CD4-positive, CD25-positive, alpha-beta regulatory T cell (primary cell): ENCODE measurements around the gene OSCP1. TPM values are rescaled to one million over a fixed set of nuclear protein-coding genes. Genes with fewer than 3 reads are reported as not detected.

Experiments
- ATAC-seq, 2 donors: fragments of 150-1000 bp; cut with Tn5 transposase; one replicate each; pipeline ENCODE4 v1.10.0; 2021; ENCODE audit warnings: low read depth in 2 of 2, moderate number of reproducible peaks in 2 of 2, moderate library complexity in 1 of 2
- DNase-seq, 3 donors: peaks; one replicate each; pipeline versions ENCODE4 v3.0.0 to v3.0.0-alpha.2; 2012 to 2022; ENCODE audit warnings: mixed read lengths in 1 of 3
- H3K27ac ChIP-seq: one replicate; pipeline ENCODE4 v1.7.0; 2013; ENCODE audit warnings: mild to moderate bottlenecking, low read length; ENCODE audit not compliant: insufficient read depth, poor library complexity, severe bottlenecking
- H3K27me3 ChIP-seq: one replicate; pipeline ENCODE4 v1.7.0; 2013; ENCODE audit warnings: low read length; ENCODE audit not compliant: control insufficient read depth, insufficient read depth
- H3K36me3 ChIP-seq: one replicate; pipeline ENCODE4 v1.7.0; 2013; ENCODE audit warnings: mild to moderate bottlenecking, low read length, moderate library complexity; ENCODE audit not compliant: control insufficient read depth, insufficient read depth
- H3K4me1 ChIP-seq: 2 replicates; pipeline ENCODE4 v1.7.0; 2013; ENCODE audit warnings: mild to moderate bottlenecking, low read length; ENCODE audit not compliant: insufficient read depth, control insufficient read depth, poor library complexity, severe bottlenecking
- H3K4me3 ChIP-seq: one replicate; pipeline ENCODE4 v1.7.0; 2013; ENCODE audit warnings: low read depth, mild to moderate bottlenecking, low read length, moderate library complexity
- H3K9me3 ChIP-seq, 2 experiments: 1 replicate in 1 of 2; 2 replicates in 1 of 2; pipeline ENCODE4 v1.7.0; 2013; ENCODE audit warnings: low read length in 2 of 2, mild to moderate bottlenecking in 1 of 2, moderate library complexity in 1 of 2; ENCODE audit not compliant: control insufficient read depth in 2 of 2
- H3K27ac Mint-ChIP-seq, 3 donors: one replicate each; pipeline ENCODE4 v1.8.0; 2020 to 2022; ENCODE audit warnings: mild to moderate bottlenecking in 3 of 3, mixed read lengths in 3 of 3, moderate library complexity in 2 of 3
- H3K27me3 Mint-ChIP-seq: one replicate; pipeline ENCODE4 v1.8.0; 2022; ENCODE audit warnings: mild to moderate bottlenecking, mixed read lengths
- H3K36me3 Mint-ChIP-seq: one replicate; pipeline ENCODE4 v1.8.0; 2020; ENCODE audit warnings: mixed read lengths
- H3K4me1 Mint-ChIP-seq, 4 donors: one replicate each; pipeline ENCODE4 v1.8.0; 2020 to 2022; ENCODE audit warnings: mixed read lengths in 4 of 4, mild to moderate bottlenecking in 1 of 4
- H3K4me3 Mint-ChIP-seq, 4 donors: one replicate each; pipeline ENCODE4 v1.8.0; 2020 to 2022; ENCODE audit warnings: mild to moderate bottlenecking in 4 of 4, mixed read lengths in 4 of 4, moderate library complexity in 3 of 4
- H3K9me3 Mint-ChIP-seq, 7 donors: one replicate each; pipeline ENCODE4 v1.8.0; 2020 to 2022; ENCODE audit warnings: mixed read lengths in 7 of 7, mild to moderate bottlenecking in 3 of 7, moderate library complexity in 2 of 7
- polyA plus RNA-seq, 4 donors: library from polyadenylated mRNA; unstranded; fragments of 300-500 nt; fragmentation: Illumina TruSeq; gene quantifications; one replicate each; pipeline ENCODE4 v1.2.3, GENCODE V29; 2021
- total RNA-seq: library from RNA; stranded (reverse); gene quantifications from one replicate; pipeline ENCODE4 v1.2.3, GENCODE V29; 2022

Gene OSCP1
- total and polyA plus RNA-seq, 5 donors from 2014 or later: 0.35 to 1.8 (median 0.73) TPM; not detected in 1

DNA sequence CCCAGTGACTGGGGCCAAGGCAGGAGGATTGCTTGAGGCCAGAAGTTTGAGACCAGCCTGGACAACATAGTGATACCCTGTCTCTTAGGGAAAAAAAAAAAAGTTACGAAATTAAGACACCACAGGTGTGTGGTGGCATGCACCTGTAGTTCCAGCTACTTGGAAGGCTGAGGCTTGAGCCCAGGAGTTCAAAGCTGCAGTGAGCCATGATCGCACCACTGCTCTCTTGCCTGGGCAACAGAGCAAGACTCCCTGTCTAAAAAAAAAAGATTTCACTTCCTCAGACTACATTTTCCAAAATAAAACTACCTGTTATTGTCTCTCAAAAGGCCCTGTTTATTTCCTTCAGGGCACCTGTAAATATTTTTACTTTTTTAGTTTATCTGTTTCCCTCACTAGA is 59.8 kb downstream of the OSCP1 start:
- peak overlapping the region in 1 of 3 donors; percentile 84 for H3K27ac Mint-ChIP-seq
- peaks cover 44% of the 10 kb centered on the region for H3K36me3 ChIP-seq
- no peaks in the 10 kb centered on the region for H3K27me3 Mint-ChIP-seq
- H3K4me1 Mint-ChIP-seq: peaks cover 0 to 34% (median 14%) of the 10 kb centered on the region in 4 donors
- DNase-seq (no peak), ATAC-seq (no peak)
- H3K27me3 ChIP-seq: no peaks in the 10 kb centered on the region
- H3K36me3 Mint-ChIP-seq: peaks cover 21% of the 10 kb centered on the region
- peaks cover 11% of the 10 kb centered on the region for H3K4me1 ChIP-seq
- no peaks in the 10 kb centered on the region for H3K9me3 ChIP-seq
- H3K9me3 Mint-ChIP-seq: no peaks in the 10 kb centered on the region
- no peak overlapping the region for H3K27ac ChIP-seq
- H3K4me3 Mint-ChIP-seq: peak overlapping the region in 1 of 4 donors; percentile 29
- no peak overlapping the region for H3K4me3 ChIP-seq

- no peaks in the 10 kb centered on the region for H3K27me3 Mint-ChIP-seq
- H3K9me3 Mint-ChIP-seq: no peaks in the 10 kb centered on the region
- Histone ChIP-seq H3K9me3 (no peaks in the 10 kb centered on the region), H3K27me3 (no peaks in the 10 kb centered on the region), H3K4me3 (no peak overlapping the region), H3K36me3 (peaks cover 44% of the 10 kb centered on the region), H3K4me1 (peaks cover 13% of the 10 kb centered on the region), H3K27ac (no peak overlapping the region)
- no peak overlapping the region for H3K4me3 Mint-ChIP-seq
- H3K27ac Mint-ChIP-seq: peak overlapping the region in 1 of 3 donors; percentile 57
- DNase-seq (no peak), ATAC-seq (no peak)
- peaks cover 0 to 33% (median 14%) of the 10 kb centered on the region in 4 donors for H3K4me1 Mint-ChIP-seq
- H3K36me3 Mint-ChIP-seq: peaks cover 21% of the 10 kb centered on the region
These were observed 60.3 kb downstream of the OSCP1 start for GRCh38 chr1:36389999-36390398.

DNA sequence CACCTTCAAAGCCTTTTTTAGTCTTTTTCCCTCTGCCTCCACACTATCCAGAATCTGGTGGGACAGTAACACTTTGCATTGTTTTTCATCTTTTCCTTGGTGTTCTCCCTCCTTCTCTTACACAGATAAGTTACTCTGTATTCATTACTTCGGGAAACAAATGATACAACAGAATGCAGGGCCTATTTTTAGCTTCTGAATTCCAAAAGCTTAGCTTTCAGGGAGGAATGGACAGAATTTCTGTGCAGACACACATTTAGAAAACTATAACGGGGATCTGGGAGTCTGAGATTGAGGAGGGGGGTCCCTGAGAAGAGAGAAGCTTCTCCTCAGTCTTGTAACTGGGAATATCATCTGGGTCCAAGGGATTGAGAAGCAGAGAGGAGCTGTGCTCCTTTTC is 61.0 kb downstream of the OSCP1 start:
- H3K27ac ChIP-seq: no peak overlapping the region
- H3K4me1 ChIP-seq: peaks cover 21% of the 10 kb centered on the region
- peaks cover 0 to 34% (median 22%) of the 10 kb centered on the region in 4 donors for H3K4me1 Mint-ChIP-seq
- no peaks in the 10 kb centered on the region for H3K27me3 ChIP-seq
- H3K9me3 Mint-ChIP-seq: no peaks in the 10 kb centered on the region
- peaks cover 44% of the 10 kb centered on the region for H3K36me3 ChIP-seq
- H3K27me3 Mint-ChIP-seq: no peaks in the 10 kb centered on the region
- no peak overlapping the region for H3K4me3 ChIP-seq
- no peak for DNase-seq
- H3K4me3 Mint-ChIP-seq: peak overlapping the region in 3 of 4 donors; percentile 16 to 32 (median 26)
- peaks cover 21% of the 10 kb centered on the region for H3K36me3 Mint-ChIP-seq
- no peak for ATAC-seq
- H3K9me3 ChIP-seq: no peaks in the 10 kb centered on the region
- peak overlapping the region in 2 of 3 donors; percentile 34 to 57 for H3K27ac Mint-ChIP-seq

- DNase-seq (no peak), ATAC-seq (no peak)
- H3K27me3 Mint-ChIP-seq: no peaks in the 10 kb centered on the region
- Histone ChIP-seq H3K4me3 (no peak overlapping the region), H3K36me3 (peaks cover 27% of the 10 kb centered on the region), H3K9me3 (no peaks in the 10 kb centered on the region), H3K27me3 (no peaks in the 10 kb centered on the region), H3K27ac (peak overlapping the region; percentile 95), H3K4me1 (peaks cover 34% of the 10 kb centered on the region)
- peak overlapping the region; percentile 98 to 99 (median 99) for H3K27ac Mint-ChIP-seq
- H3K36me3 Mint-ChIP-seq: peaks cover 14% of the 10 kb centered on the region
- no peaks in the 10 kb centered on the region for H3K9me3 Mint-ChIP-seq
- peak overlapping the region in 2 of 4 donors; percentile 91 to 99 for H3K4me3 Mint-ChIP-seq
- H3K4me1 Mint-ChIP-seq: peaks cover 0 to 48% (median 35%) of the 10 kb centered on the region in 4 donors
These were observed 62.9 kb downstream of the OSCP1 start for GRCh38 chr1:36387141-36387949.

- no peaks in the 10 kb centered on the region for H3K27me3 ChIP-seq
- no peaks in the 10 kb centered on the region for H3K27me3 Mint-ChIP-seq
- DNase-seq: peak; percentile 62 to 97 (median 78)
- H3K27ac ChIP-seq: peak overlapping the region; percentile 95
- H3K9me3 ChIP-seq: no peaks in the 10 kb centered on the region
- H3K27ac Mint-ChIP-seq: peak overlapping the region; percentile 98 to 99 (median 99)
- peak overlapping the region; percentile 90 for H3K4me3 ChIP-seq
- H3K4me3 Mint-ChIP-seq: peak overlapping the region; percentile 91 to 99 (median 93)
- H3K9me3 Mint-ChIP-seq: no peaks in the 10 kb centered on the region
- peak; percentile 69 to 71 for ATAC-seq
- H3K36me3 ChIP-seq: peaks cover 21% of the 10 kb centered on the region
- peaks cover 9% of the 10 kb centered on the region for H3K36me3 Mint-ChIP-seq
- H3K4me1 ChIP-seq: peaks cover 35% of the 10 kb centered on the region
- peaks cover 0 to 54% (median 39%) of the 10 kb centered on the region in 4 donors for H3K4me1 Mint-ChIP-seq
These were observed 63.7 kb downstream of the OSCP1 start for GRCh38 chr1:36386265-36387140.

DNA sequence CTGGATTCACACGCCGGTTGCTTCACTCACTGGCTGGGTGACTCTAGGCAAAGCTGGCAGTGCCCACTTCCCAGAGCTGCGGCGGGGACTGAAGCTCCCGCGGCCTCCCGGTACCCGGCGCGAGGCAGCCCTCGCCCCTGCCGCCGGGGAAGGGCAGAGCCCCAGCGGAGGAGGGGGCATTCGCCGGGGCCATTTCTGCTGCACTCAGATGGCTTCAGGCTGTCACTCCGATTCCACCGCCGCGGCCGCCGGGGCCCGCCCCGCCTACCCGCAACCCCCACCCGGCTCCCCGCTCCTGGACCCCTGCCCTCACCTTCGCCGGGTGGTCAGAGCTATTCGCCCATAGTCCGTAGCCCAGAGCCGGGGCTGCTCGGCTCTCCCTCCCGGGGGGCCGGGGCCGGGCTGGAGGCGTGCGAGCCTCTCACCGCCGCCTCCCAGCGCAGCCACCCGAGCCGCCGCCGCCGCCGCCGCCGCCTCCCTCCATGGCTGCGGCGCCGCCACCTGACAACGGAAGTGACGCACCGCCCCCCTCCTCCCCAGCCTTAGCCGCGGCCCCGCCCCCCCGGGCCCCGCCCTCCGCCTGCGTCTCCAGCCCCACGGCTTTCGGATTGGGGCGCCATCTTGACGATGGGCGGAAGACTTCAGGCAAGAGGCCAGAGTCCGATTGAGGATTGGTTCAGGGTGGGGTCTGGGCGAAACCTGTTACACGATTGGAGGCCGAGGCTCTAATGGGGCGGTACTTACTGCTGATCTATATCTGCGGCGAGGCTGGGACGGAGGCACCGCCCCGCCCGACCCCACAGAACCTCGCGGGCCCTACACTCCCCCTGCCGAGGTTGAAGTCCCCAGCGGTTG is 64.6 kb downstream of the OSCP1 start, which contains the start of gene STK40:
Gene STK40, minus strand, starts transcription at position 515 of the 855 bp plus-strand sequence. CDS start 24,592 bp downstream, outside the sequence.
- peaks cover 5 to 61% (median 47%) of the 10 kb centered on the region in 4 donors for H3K4me1 Mint-ChIP-seq
- H3K4me3 ChIP-seq: peak within 1 kb of the TSS; percentile 90
- H3K27me3 ChIP-seq: no peaks in the 10 kb centered on the region

More for the DNA sequence above, 64.6 kb downstream of the OSCP1 start, which contains the start of gene STK40:
- H3K9me3 Mint-ChIP-seq: no peaks in the 10 kb centered on the region
- Histone ChIP-seq H3K4me1 (peaks cover 39% of the 10 kb centered on the region), H3K27ac (peak within 1 kb of the TSS; percentile 95), H3K36me3 (peaks cover 13% of the 10 kb centered on the region), H3K9me3 (no peaks in the 10 kb centered on the region)
- no peaks in the 10 kb centered on the region for H3K27me3 Mint-ChIP-seq
- H3K27ac Mint-ChIP-seq: peak within 1 kb of the TSS; percentile 98 to 99 (median 99)
- H3K36me3 Mint-ChIP-seq: peaks cover 5% of the 10 kb centered on the region
- peak within 1 kb of the TSS; percentile 91 to 99 (median 95) for H3K4me3 Mint-ChIP-seq
- peak; percentile 90 to 92 for ATAC-seq
- peak; percentile 97 to 99 (median 98) for DNase-seq
